Measurements from ENCODE around the gene NPIPA3. TPM values are rescaled to one million over a fixed set of nuclear protein-coding genes. Genes with fewer than 3 reads are reported as not detected.
"Not testable (repeated sequence)": the region's sequence is repeated elsewhere in the genome, so short reads cannot be mapped to it uniquely, and the experiment has no call there.

Gene NPIPA3
- total RNA-seq, 1 donor from 2014 or later: 0.40 TPM

DNA sequence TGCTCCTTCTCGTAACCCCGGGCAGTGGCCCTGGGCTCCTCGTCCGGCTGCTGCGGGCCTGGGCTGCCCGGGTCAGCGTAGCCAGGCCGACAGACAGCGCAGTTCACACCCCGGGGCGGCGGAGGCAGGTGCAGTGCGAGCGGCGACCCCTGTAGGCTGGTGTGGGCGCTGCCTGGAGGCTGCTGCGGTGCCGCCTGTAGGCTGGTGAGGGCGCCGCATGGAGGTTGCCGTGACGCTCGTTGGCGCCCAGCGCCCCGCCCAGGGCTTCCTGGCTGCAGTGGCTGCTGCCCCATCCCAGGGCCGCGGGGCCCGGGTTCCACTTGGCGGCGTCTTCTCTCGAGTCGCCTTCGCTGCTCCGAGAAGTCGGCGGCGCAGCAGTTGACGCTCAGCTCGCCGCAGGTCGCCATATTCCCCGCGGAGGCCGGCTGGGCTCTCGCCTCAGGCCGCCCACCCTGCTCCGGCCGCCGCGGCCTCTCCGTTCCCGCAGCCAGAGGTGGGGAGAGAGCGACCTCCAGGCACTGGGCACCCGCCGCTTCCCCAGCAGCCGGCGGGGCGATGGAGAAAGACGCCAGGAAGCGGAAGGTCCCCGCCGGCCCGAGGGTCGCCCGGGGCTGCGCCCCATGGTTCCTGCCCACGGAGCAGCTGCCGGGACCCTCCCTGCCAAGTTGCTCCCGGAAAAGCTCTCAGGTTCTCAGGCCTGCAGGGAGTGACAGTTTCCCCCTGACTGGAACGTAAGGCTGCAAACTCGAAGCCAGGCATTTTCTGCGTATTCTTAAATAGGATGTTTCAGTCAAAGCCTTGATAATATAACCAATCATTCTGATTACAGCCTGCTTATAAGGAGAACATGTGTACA is 39.3 kb downstream of the NPIPA3 start, which contains the start of gene NPIPA2:
TSS of gene NPIPA2 (plus strand) at position 261 of the 856 bp plus-strand sequence. CDS start 5,533 bp downstream, outside the sequence.
- not testable (repeated sequence) for DNase-seq (ENCODE audit: low read depth in 2 of 2)

DNA sequence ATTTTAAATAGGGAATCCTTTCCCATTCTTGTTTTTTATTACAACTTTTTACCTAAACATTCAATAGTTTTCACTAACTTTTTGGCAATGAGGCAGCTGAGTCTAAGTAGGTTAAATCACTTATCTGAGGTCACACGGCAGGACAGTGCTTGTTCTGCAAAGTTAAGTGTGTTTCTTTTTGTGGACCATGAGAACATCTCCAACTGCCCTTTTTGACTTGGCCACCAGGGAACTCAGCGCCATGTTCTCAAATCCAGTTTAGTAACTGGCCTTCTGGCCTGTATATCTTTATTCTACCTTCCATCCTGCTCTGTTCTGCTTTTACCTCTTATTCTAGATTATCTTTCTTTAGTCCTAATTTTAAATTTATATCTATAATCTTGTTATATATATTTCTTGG is 70.4 kb downstream of the NPIPA3 start:
- DNase-seq (ENCODE audit: low read depth in 2 of 2): not testable (repeated sequence)

DNA sequence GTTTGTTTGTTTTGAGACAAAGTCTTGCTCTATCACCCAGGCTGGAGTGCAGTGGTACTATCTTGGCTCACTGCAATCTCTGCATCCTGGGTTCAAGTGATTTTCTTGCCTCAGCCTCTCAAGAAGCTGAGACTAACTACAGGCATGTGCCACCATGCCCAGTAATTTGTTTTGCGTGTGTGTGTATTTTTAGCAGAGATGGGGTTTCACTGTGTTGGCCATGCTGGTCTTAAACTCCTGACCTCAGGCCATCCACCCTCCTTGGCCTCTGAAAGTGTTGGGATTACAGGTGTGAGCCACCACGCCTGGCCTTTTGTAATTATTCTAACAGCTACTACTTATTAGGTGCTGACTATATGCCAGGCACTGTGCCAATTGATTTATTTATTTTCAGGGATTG is 72.4 kb downstream of the NPIPA3 start:
- not testable (repeated sequence) for DNase-seq (ENCODE audit: low read depth in 2 of 2)

Other genes with a start within 250 kb of the NPIPA3 start
- 15.7 and 17.9 TPM in 2 replicates for gene PARN, start 73.2 kb upstream of the NPIPA3 start, total RNA-seq
- gene BFAR, start 70.5 kb upstream of the NPIPA3 start, total RNA-seq: 53.4 and 68.0 TPM in 2 replicates
- not detected in 2 replicates for gene PLA2G10, start 9.1 kb upstream of the NPIPA3 start, total RNA-seq
- 0.22 and 0.40 TPM in 2 replicates for gene NPIPA2, start 39.1 kb downstream of the NPIPA3 start, total RNA-seq
- gene NOMO1, start 130.3 kb downstream of the NPIPA3 start, total RNA-seq: 76.1 and 106 TPM in 2 replicates
- 8.3 and 29.4 TPM in 2 replicates for gene NPIPA1, start 234.0 kb downstream of the NPIPA3 start, total RNA-seq

Measured in lung microvascular endothelial cell (primary cell).